Endothelial cell of umbilical vein (primary cell): ENCODE data around the gene ZFPM1. TPM values are rescaled to one million over a fixed set of nuclear protein-coding genes. Genes with fewer than 3 reads are reported as not detected.

Experiments used
- BruUV-seq: library from RNA; stranded (reverse); fragments of 400-500 nt; replicated peaks from 2 replicates; lab custom pipeline; 2021; lab: Mats Ljungman, UMichigan
- CTCF ChIA-PET: fragments of 300-600, 350-600 bp; sonication (Branson Sonifier 250); formaldehyde crosslinking; loops from one replicate; lab custom pipeline; 2021; ENCODE audit warnings: antibody characterized with exemption, inconsistent platforms; lab: Charles Lee
- POLR2A ChIA-PET: fragments of 300-600, 350-600 bp; sonication (Branson Sonifier 250); formaldehyde crosslinking; loops from one replicate; lab custom pipeline; 2021; ENCODE audit warnings: antibody characterized with exemption, inconsistent platforms; lab: Charles Lee
- DNase-seq: peaks from one replicate; pipeline ENCODE4 v3.0.0-alpha.2; 2011; ENCODE audit warnings: low read depth, low spot score
- FAIRE-seq: peaks from 2 replicates; lab custom pipeline; 2011; peaks lifted over from hg19 to GRCh38; lab: Jason Lieb, UNC
- H2AFZ ChIP-seq: 2 replicates; pipeline ENCODE4 v1.6.0; 2012; ENCODE audit warnings: low read depth, low read length, control low read depth, inconsistent platforms
- H3K27ac ChIP-seq: 2 replicates; pipeline ENCODE4 v1.5.1; 2011; ENCODE audit warnings: low read depth, mild to moderate bottlenecking, control low read depth, low read length, moderate library complexity; ENCODE audit not compliant: insufficient read depth
- H3K27me3 ChIP-seq, 2 experiments: 2 replicates each; pipeline versions ENCODE4 v1.6.0 to v1.6.1; 2011; ENCODE audit warnings: low read length in 2 of 2, mixed read lengths in 1 of 2; ENCODE audit not compliant: control insufficient read depth in 2 of 2, insufficient read depth in 2 of 2
- H3K36me3 ChIP-seq, 2 experiments: 2 replicates in 1 of 2; 3 replicates in 1 of 2; pipeline ENCODE4 v1.5.1; 2011; ENCODE audit warnings: low read length in 2 of 2, mild to moderate bottlenecking in 1 of 2, moderate library complexity in 1 of 2; ENCODE audit not compliant: control insufficient read depth in 2 of 2, insufficient read depth in 2 of 2; ENCODE audit errors: extremely low read depth in 1 of 2
- H3K4me1 ChIP-seq: 3 replicates; pipeline ENCODE4 v1.5.1; 2011; ENCODE audit warnings: mild to moderate bottlenecking, low read length; ENCODE audit not compliant: control insufficient read depth, insufficient read depth; ENCODE audit errors: extremely low read depth
- H3K4me2 ChIP-seq: 2 replicates; pipeline ENCODE4 v1.6.1; 2011; ENCODE audit warnings: low read length, control low read depth, mixed read lengths; ENCODE audit not compliant: insufficient read depth
- H3K4me3 ChIP-seq, 3 experiments: fragments of 200-600 bp in 1 of 3; sonication (generic), shearing (Covaris generic) in 1 of 3; replicated peaks in 1 of 3; 2 replicates each; pipeline ENCODE4 v1.5.1; 2011 to 2016; ENCODE audit warnings: control low read depth in 3 of 3, low read length in 3 of 3, mild to moderate bottlenecking in 2 of 3, inconsistent platforms in 1 of 3, low read depth in 1 of 3, moderate library complexity in 1 of 3; ENCODE audit not compliant: insufficient read depth in 1 of 3
- H3K79me2 ChIP-seq: 2 replicates; pipeline ENCODE4 v1.6.0; 2012; ENCODE audit warnings: low read length, inconsistent platforms; ENCODE audit not compliant: control insufficient read depth, insufficient read depth
- H3K9ac ChIP-seq: replicated peaks from 2 replicates; pipeline ENCODE3; 2011; ENCODE audit warnings: low read length, control low read depth; ENCODE audit not compliant: insufficient read depth; ENCODE audit errors: extremely low read depth
- H3K9me1 ChIP-seq: replicated peaks from 3 replicates; pipeline ENCODE4 v1.6.0; 2011; ENCODE audit warnings: mild to moderate bottlenecking, low read length; ENCODE audit not compliant: control insufficient read depth, insufficient read depth; ENCODE audit errors: extremely low read depth
- H3K9me3 ChIP-seq: replicated peaks from 2 replicates; pipeline ENCODE4 v1.5.1; 2012; ENCODE audit warnings: low read length, inconsistent platforms; ENCODE audit not compliant: control insufficient read depth, insufficient read depth
- H4K20me1 ChIP-seq: replicated peaks from 2 replicates; pipeline ENCODE3; 2011; ENCODE audit warnings: mild to moderate bottlenecking, low read length; ENCODE audit not compliant: control insufficient read depth, insufficient read depth; ENCODE audit errors: extremely low read depth
- EZH2 ChIP-seq: IDR thresholded peaks from 2 replicates; pipeline ENCODE4 v1.6.1; 2012; ENCODE audit warnings: borderline replicate concordance, low read depth, mild to moderate bottlenecking, moderate library complexity, low read length, inconsistent platforms; ENCODE audit not compliant: severe bottlenecking
- FOS ChIP-seq: IDR thresholded peaks from 2 replicates; pipeline ENCODE4 v1.6.1; 2011; ENCODE audit warnings: mild to moderate bottlenecking, low read length, moderate library complexity, borderline replicate concordance; ENCODE audit not compliant: insufficient read depth
- GATA2 ChIP-seq: IDR thresholded peaks from 2 replicates; pipeline ENCODE4 v1.7.0; 2011; ENCODE audit warnings: low read depth, mild to moderate bottlenecking, moderate library complexity, mixed read lengths, low read length; ENCODE audit not compliant: insufficient read length, insufficient read depth
- JUN ChIP-seq: IDR thresholded peaks from 2 replicates; pipeline ENCODE4 v1.6.1; 2011; ENCODE audit warnings: borderline replicate concordance, low read depth; ENCODE audit not compliant: insufficient read length, insufficient read depth
- MYC ChIP-seq: IDR thresholded peaks from one replicate; pipeline ENCODE4 v1.6.1; 2011; ENCODE audit warnings: mild to moderate bottlenecking, low read depth, low read length
- POLR2A ChIP-seq: IDR thresholded peaks from 2 replicates; pipeline ENCODE4 v1.6.1; 2012; ENCODE audit warnings: low read depth, mild to moderate bottlenecking, control low read depth, low read length
- POLR2AphosphoS5 ChIP-seq: IDR thresholded peaks from 2 replicates; pipeline ENCODE4 v1.6.1; 2012; ENCODE audit warnings: low read depth, mild to moderate bottlenecking, control low read depth, low read length, moderate library complexity; ENCODE audit not compliant: insufficient read depth
- dilution Hi-C: fragments of 300-500 bp; cut with MboI; formaldehyde crosslinking; loops from one replicate; pipeline ENCODE4 v1.15.0; 2019; ENCODE audit warnings: low sequenced_read_pairs; ENCODE audit not compliant: extremely low pct_ligation_motif_present
- intact Hi-C: fragments of 100-400 bp; cut with micrococcal nuclease; formaldehyde crosslinking; loops from one replicate; pipeline ENCODE4 v1.10.0; 2022
- polyA plus RNA-seq, 4 experiments: library from polyadenylated mRNA; depleted of rRNA in 3 of 4; stranded (reverse) in 3 of 4; unstranded in 1 of 4; fragments of >200 nt; gene quantifications; 2 replicates each; pipeline versions ENCODE4 v1.2.1 to v1.2.3, GENCODE V29; 2011 to 2012; ENCODE audit warnings: missing spikeins in 1 of 4
- total RNA-seq: library from RNA; stranded (reverse); gene quantifications from 2 replicates; pipeline ENCODE4 v1.2.3, GENCODE V29; 2021
- TF ChIP-seq, protein P1 (sequence below): IDR thresholded peaks from 2 replicates; pipeline ENCODE4 v1.6.1; 2011; ENCODE audit not compliant: insufficient read depth, insufficient read length
- TF ChIP-seq, protein P2 (sequence below), 2 donors: IDR thresholded peaks; 1 replicate in 1 of 2; 2 replicates in 1 of 2; pipeline ENCODE4 v1.5.1; 2011; ENCODE audit warnings: low read length in 2 of 2, mild to moderate bottlenecking in 2 of 2, moderate library complexity in 2 of 2, control low read depth in 1 of 2, inconsistent platforms in 1 of 2, low read depth in 1 of 2; ENCODE audit not compliant: insufficient read depth in 1 of 2; ENCODE audit errors: extremely low read depth in 1 of 2

ZFPM1 gene
- total and polyA plus RNA-seq, 2 donors (not counting 3 experiments of a cell fraction or from before 2014, with no cell fraction given), result 0.37 to 7.5 TPM

GRCh38 chr16:88522276-88522949 is 69.3 kb downstream of the ZFPM1 start:
- H3K4me2 ChIP-seq, result no peak overlapping the region
- DNase-seq (no peak), FAIRE-seq (no peak)
- H3K4me3 ChIP-seq, result no peak overlapping the region
- no peak overlapping the region for H2AFZ ChIP-seq
- no peak overlapping the region for H3K9ac ChIP-seq
- CTCF ChIA-PET, result no interaction called here
- H3K9me1 ChIP-seq, result no peaks in the 10 kb centered on the region
- dilution Hi-C loops (no loop called here), intact Hi-C loops (no loop called here)
- H3K27ac ChIP-seq, result no peak overlapping the region
- no peaks in the 10 kb centered on the region for H4K20me1 ChIP-seq
- BruUV-seq, result no TSS peak
- TF ChIP-seq GATA2 (no peak), POLR2A (no peak), MYC (no peak), JUN (no peak), FOS (no peak), EZH2 (no peak), POLR2AphosphoS5 (no peak)
- TF ChIP-seq, protein P1, sequence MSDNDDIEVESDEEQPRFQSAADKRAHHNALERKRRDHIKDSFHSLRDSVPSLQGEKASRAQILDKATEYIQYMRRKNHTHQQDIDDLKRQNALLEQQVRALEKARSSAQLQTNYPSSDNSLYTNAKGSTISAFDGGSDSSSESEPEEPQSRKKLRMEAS, result no peak
- TF ChIP-seq, protein P2, sequence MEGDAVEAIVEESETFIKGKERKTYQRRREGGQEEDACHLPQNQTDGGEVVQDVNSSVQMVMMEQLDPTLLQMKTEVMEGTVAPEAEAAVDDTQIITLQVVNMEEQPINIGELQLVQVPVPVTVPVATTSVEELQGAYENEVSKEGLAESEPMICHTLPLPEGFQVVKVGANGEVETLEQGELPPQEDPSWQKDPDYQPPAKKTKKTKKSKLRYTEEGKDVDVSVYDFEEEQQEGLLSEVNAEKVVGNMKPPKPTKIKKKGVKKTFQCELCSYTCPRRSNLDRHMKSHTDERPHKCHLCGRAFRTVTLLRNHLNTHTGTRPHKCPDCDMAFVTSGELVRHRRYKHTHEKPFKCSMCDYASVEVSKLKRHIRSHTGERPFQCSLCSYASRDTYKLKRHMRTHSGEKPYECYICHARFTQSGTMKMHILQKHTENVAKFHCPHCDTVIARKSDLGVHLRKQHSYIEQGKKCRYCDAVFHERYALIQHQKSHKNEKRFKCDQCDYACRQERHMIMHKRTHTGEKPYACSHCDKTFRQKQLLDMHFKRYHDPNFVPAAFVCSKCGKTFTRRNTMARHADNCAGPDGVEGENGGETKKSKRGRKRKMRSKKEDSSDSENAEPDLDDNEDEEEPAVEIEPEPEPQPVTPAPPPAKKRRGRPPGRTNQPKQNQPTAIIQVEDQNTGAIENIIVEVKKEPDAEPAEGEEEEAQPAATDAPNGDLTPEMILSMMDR (IDR thresholded peaks at IDR 0.05; ENCODE audit: extremely low read depth in 1 of 2, insufficient read depth in 1 of 2, low read depth in 1 of 2, low read length in 2 of 2), result no peak
- no peaks in the 10 kb centered on the region for H3K9me3 ChIP-seq
- no peaks in the 10 kb centered on the region for H3K27me3 ChIP-seq
- no peaks in the 10 kb centered on the region for H3K79me2 ChIP-seq
- POLR2A ChIA-PET, result no interaction called here
- no peaks in the 10 kb centered on the region for H3K36me3 ChIP-seq
- peaks cover 20% of the 10 kb centered on the region for H3K4me1 ChIP-seq
